GM15510 (cell line): ENCODE data around the gene POLG2.
A peak's percentile ranks its signal among the peaks of the same experiment; 100 is the strongest.

Experiments
- POLR2A ChIP-seq: IDR thresholded peaks from 3 replicates; pipeline ENCODE4 v1.6.1; 2011; ENCODE audit warnings: borderline replicate concordance; ENCODE audit not compliant: insufficient read length; ENCODE audit errors: extremely low read depth

POLG2 gene

DNA sequence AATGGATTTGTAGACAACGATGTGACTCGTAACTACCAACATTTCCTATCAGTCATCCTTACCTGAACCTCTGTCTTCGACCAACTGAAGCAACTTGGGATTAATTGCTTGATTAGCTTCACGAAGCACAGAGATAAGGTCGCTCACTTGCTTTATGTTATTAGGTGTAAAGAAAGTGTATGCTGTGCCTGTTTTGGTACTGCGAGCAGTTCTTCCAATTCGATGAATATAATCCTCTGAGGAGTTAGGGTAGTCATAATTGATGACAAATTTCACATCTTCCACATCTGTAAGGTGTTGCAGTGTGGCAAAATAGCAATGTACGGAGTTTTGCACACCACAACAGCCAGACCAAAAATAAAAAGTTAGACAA, 3.6 kb upstream of the POLG2 start:
- no peak for TF ChIP-seq POLR2A

- no peak for TF ChIP-seq POLR2A
Measured at GRCh38 chr17:64499805-64500486, 3.1 kb upstream of the POLG2 start.

DNA sequence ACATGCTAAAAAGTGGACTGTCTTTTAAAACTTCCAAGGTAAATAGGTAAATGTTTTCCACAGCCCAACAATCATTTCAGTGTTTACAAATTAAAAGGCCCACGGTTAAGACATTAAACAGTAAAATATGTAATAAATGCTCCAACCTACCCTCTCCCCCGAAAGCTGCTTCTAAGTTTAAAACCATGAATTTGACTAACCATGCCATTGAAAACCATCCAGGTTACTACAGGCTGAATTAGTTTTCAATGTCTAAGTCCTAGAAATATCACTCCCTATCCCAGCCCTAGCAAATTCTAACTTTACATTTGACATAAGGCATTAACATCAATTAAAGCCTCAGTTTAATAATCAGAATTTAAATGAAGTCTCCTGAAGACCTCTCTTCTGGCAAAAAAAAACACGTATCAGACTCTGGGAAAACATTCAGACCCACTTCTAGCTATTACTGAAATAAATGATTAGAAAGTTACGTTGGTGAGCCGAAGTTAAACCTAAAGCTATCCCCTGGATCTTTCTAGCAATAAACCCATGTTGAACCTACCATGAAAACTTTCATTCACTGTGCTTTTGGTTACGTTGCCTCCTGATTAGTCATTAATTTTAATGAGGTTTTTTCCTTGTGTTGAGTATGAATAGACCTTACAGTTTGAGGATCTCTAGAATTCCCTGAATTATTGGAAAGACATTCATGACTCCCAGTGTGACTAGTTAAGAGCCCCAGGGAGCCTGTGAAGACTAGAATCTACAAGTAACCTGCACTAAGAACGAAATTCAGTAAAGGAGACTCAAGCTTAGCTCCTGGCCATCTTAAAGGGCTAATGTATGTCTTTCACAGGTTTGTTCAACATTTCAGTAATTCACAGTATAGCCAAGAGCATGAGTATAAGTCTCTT, 1.7 kb upstream of the POLG2 start:
- peak; percentile 8 for TF ChIP-seq POLR2A

GRCh38 chr17:64497565-64498035, 746 bp upstream of the POLG2 start:
- TF ChIP-seq POLR2A, result no peak

GRCh38 chr17:64496348-64496785, 487 bp downstream of the POLG2 start:
- no peak for TF ChIP-seq POLR2A

GRCh38 chr17:64494121-64494520, 2.7 kb downstream of the POLG2 start:
- TF ChIP-seq POLR2A, result no peak

GRCh38 chr17:64492481-64493109, 4.3 kb downstream of the POLG2 start:
- TF ChIP-seq POLR2A, result no peak

GRCh38 chr17:64491994-64492393, 4.9 kb downstream of the POLG2 start:
- no peak for TF ChIP-seq POLR2A

DNA sequence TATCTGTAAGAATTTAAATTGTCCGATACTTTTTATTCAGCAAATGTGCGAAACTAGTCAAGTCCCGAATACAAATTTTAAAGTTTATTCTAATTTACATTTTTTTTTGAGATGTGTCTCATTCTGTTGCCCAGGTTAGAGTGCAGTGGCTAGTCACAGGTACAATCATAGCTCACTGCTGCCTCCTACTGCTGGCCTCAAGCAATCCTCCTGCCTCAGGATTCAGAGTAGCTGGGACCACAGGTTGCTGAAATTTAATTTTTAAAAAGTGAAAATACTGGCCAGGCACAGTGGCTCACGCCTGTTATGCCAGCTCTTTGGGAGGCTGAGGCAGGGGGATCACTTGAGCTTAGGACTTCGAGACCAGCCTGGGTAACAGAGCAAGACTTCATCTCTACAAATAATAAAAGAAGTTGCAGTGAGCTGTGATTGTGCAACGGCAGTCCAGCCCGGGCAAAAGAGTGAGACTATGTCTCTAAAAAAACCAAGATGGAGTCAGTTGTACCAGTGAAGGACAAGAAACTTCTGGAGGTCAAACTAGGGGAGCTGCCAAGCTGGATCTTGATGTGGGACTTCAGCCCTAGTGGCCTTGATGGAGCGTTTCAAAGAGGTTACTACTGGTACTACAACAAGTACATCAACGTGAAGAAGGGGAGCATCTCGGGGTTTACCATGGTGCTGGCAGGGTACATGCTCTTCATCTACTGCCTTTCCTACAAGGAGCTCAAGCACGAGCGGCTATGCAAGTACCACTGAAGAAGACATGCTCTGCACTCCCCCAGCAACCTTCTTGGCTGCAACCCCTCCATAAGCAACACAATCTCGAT, 5.6 kb downstream of the POLG2 start:
- TF ChIP-seq POLR2A, result no peak

- TF ChIP-seq POLR2A, result no peak
Measured at GRCh38 chr17:64488301-64488700, 8.6 kb downstream of the POLG2 start.

GRCh38 chr17:64484380-64484779, 12.5 kb downstream of the POLG2 start:
- TF ChIP-seq POLR2A, result no peak

- no peak for TF ChIP-seq POLR2A
Measured at GRCh38 chr17:64480951-64481350, 15.9 kb downstream of the POLG2 start.

- no peak for TF ChIP-seq POLR2A
Measured at GRCh38 chr17:64477849-64478248, 19.0 kb downstream of the POLG2 start.

DNA sequence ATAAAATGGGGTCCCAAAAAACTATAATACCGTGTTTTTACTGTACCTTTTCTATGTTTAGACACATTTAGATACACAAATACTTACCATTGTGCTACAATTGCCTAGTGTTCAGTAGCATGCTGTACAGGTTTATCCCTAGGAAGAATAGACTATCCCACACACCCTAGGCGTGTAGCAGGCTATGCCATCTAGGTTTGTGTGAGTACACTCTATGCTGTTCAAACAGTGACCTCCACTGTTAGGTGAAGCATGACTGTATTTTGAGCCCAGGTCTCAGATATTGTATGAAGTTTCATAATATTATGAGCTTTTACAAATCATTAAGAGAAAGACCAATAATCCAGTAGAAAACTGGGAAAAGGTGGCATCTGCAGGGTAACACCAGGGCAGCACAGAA, 24.3 kb downstream of the POLG2 start:
- no peak for TF ChIP-seq POLR2A
